ENCODE data around the gene POLR1E.

Gene POLR1E

GRCh38 chr9:37497320-37497719 is 11.6 kb downstream of the POLR1E start:
- no peak for TF ChIP-seq EZH2phosphoT487 (IDR thresholded peaks at IDR 0.05; ENCODE audit: borderline replicate concordance, low read length)
- TF ChIP-seq, protein P1, sequence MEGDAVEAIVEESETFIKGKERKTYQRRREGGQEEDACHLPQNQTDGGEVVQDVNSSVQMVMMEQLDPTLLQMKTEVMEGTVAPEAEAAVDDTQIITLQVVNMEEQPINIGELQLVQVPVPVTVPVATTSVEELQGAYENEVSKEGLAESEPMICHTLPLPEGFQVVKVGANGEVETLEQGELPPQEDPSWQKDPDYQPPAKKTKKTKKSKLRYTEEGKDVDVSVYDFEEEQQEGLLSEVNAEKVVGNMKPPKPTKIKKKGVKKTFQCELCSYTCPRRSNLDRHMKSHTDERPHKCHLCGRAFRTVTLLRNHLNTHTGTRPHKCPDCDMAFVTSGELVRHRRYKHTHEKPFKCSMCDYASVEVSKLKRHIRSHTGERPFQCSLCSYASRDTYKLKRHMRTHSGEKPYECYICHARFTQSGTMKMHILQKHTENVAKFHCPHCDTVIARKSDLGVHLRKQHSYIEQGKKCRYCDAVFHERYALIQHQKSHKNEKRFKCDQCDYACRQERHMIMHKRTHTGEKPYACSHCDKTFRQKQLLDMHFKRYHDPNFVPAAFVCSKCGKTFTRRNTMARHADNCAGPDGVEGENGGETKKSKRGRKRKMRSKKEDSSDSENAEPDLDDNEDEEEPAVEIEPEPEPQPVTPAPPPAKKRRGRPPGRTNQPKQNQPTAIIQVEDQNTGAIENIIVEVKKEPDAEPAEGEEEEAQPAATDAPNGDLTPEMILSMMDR (IDR thresholded peaks at IDR 0.05; ENCODE audit: low read depth, low read length, poor library complexity, severe bottlenecking) = no peak
- H3K36me3 ChIP-seq (ENCODE audit: control insufficient read depth, low read length) = peaks cover 94% of the 10 kb centered on the region
- H4K20me1 ChIP-seq (ENCODE audit: control insufficient read depth, insufficient read depth, low read depth, low read length) = 0 out of 2 replicates have a peak, but pooled peaks cover 4% of the 10 kb centered on the region
- H3K9me2 ChIP-seq (replicated peaks; ENCODE audit: control insufficient read depth, low read length) = no peaks in the 10 kb centered on the region
- no peak overlapping the region for H3K4me3 ChIP-seq (ENCODE audit: low read length)
- H3F3A ChIP-seq (ENCODE audit: control insufficient read depth, insufficient read depth) = no peaks in the 10 kb centered on the region
- 0 out of 2 replicates have a peak, but pooled peaks cover 8% of the 10 kb centered on the region for H3K79me2 ChIP-seq (ENCODE audit: control insufficient read depth, low read length)
- H3K27ac ChIP-seq (ENCODE audit: low read depth, low read length) = no peak overlapping the region
- H3K27me3 ChIP-seq (ENCODE audit: control insufficient read depth, low read length) = no peaks in the 10 kb centered on the region
- no peak overlapping the region for H3K4me2 ChIP-seq (ENCODE audit: low read length)
- H3K4me1 ChIP-seq (ENCODE audit: control insufficient read depth, low read length) = no peaks in the 10 kb centered on the region
- no peaks in the 10 kb centered on the region for H3K9me3 ChIP-seq (ENCODE audit: control insufficient read depth, insufficient read depth, low read length)

DNA sequence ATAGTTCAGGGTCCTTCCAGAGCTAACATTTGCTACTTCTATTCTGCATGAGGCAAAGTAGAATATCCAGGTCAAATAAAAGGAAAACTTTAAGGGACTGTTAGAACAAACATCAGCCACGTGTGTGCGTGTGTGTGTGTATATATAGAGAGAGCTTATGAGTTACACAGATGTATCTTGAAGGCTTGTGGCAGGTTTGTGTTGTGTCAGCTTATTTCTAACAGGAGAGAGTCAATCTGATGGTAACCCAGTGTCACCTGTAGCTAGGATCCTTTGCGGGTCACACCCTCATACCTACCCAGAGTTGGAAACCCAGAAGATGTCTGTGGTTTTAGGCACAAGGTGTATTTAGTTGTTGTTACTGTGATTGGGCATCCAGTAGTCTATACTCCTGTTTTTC is 12.7 kb downstream of the POLR1E start:
- Histone ChIP-seq H3K9me2 (replicated peaks; ENCODE audit: control insufficient read depth, low read length) (no peaks in the 10 kb centered on the region), H3K4me1 (ENCODE audit: control insufficient read depth, low read length) (no peaks in the 10 kb centered on the region), H3K4me2 (ENCODE audit: low read length) (no peak overlapping the region), H3K27ac (ENCODE audit: low read depth, low read length) (no peak overlapping the region), H3K79me2 (ENCODE audit: control insufficient read depth, low read length) (0 out of 2 replicates have a peak, but pooled peaks cover 3% of the 10 kb centered on the region), H3K27me3 (ENCODE audit: control insufficient read depth, low read length) (no peaks in the 10 kb centered on the region), H3K4me3 (ENCODE audit: low read length) (no peak overlapping the region), H4K20me1 (ENCODE audit: control insufficient read depth, insufficient read depth, low read depth, low read length) (0 out of 2 replicates have a peak, but pooled peaks cover 4% of the 10 kb centered on the region), H3F3A (ENCODE audit: control insufficient read depth, insufficient read depth) (no peaks in the 10 kb centered on the region), H3K9me3 (ENCODE audit: control insufficient read depth, insufficient read depth, low read length) (no peaks in the 10 kb centered on the region), H3K36me3 (ENCODE audit: control insufficient read depth, low read length) (peaks cover 94% of the 10 kb centered on the region)
- TF ChIP-seq, protein P1 (IDR thresholded peaks at IDR 0.05; ENCODE audit: low read depth, low read length, poor library complexity, severe bottlenecking) = no peak
- TF ChIP-seq EZH2phosphoT487 (IDR thresholded peaks at IDR 0.05; ENCODE audit: borderline replicate concordance, low read length) = no peak

DNA sequence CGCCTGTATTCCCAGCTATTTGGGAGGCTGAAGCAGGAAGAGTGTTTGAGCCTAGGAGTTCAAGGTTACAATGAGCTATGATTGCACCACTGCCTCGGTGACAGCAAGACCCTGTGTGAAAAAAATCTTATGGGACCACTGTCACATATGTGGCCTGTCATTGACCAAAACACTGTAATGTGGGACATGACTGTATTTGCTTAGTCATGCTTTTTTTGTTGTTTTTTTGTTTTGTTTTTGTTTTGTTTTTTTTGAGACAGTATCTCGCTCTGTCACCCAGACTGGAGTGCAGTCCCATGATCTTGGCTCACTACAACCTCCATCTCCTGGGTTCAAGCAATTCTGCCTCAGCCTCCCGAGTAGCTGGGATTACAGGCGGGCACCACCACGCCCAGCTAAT is 13.5 kb downstream of the POLR1E start:
- Histone ChIP-seq H3K9me3 (ENCODE audit: control insufficient read depth, insufficient read depth, low read length) (no peaks in the 10 kb centered on the region), H3K4me2 (ENCODE audit: low read length) (no peak overlapping the region), H4K20me1 (ENCODE audit: control insufficient read depth, insufficient read depth, low read depth, low read length) (0 out of 2 replicates have a peak, but pooled peaks cover 4% of the 10 kb centered on the region), H3K4me3 (ENCODE audit: low read length) (no peak overlapping the region), H3K9me2 (replicated peaks; ENCODE audit: control insufficient read depth, low read length) (no peaks in the 10 kb centered on the region), H3K27ac (ENCODE audit: low read depth, low read length) (no peak overlapping the region), H3K79me2 (ENCODE audit: control insufficient read depth, low read length) (0 out of 2 replicates have a peak, but pooled peaks cover 3% of the 10 kb centered on the region), H3F3A (ENCODE audit: control insufficient read depth, insufficient read depth) (no peaks in the 10 kb centered on the region), H3K36me3 (ENCODE audit: control insufficient read depth, low read length) (peaks cover 94% of the 10 kb centered on the region), H3K4me1 (ENCODE audit: control insufficient read depth, low read length) (no peaks in the 10 kb centered on the region), H3K27me3 (ENCODE audit: control insufficient read depth, low read length) (no peaks in the 10 kb centered on the region)
- TF ChIP-seq, protein P1 (IDR thresholded peaks at IDR 0.05; ENCODE audit: low read depth, low read length, poor library complexity, severe bottlenecking) = no peak
- no peak for TF ChIP-seq EZH2phosphoT487 (IDR thresholded peaks at IDR 0.05; ENCODE audit: borderline replicate concordance, low read length)
